Testis (tissue), 3 donors: ENCODE measurements around the gene OR2T2. TPM values are rescaled to one million over a fixed set of nuclear protein-coding genes. Genes with fewer than 3 reads are reported as not detected.
"Not testable (repeated sequence)": the region's sequence is repeated elsewhere in the genome, so short reads cannot be mapped to it uniquely, and the experiment has no call there.

ENCODE experiments used
- DNase-seq: peaks from one replicate; pipeline ENCODE4 v3.0.0-alpha.2; 2019
- H3K27ac ChIP-seq, 2 donors: fragments of 200-600 bp; sonication (generic); one replicate each; pipeline ENCODE4 v1.5.1; 2019
- H3K27me3 ChIP-seq: fragments of 200-600 bp; sonication (generic); one replicate; pipeline ENCODE4 v1.5.1; 2019
- H3K36me3 ChIP-seq: fragments of 200-600 bp; sonication (generic); one replicate; pipeline ENCODE4 v1.5.1; 2017; ENCODE audit warnings: low read depth; ENCODE audit errors: missing control alignments
- H3K4me1 ChIP-seq: fragments of 200-600 bp; sonication (generic); one replicate; pipeline ENCODE4 v1.5.1; 2019
- H3K4me3 ChIP-seq, 2 donors: fragments of 200-600 bp; sonication (generic); one replicate each; pipeline ENCODE4 v1.5.1; 2017 to 2019
- H3K9me3 ChIP-seq: fragments of 200-600 bp; sonication (generic); one replicate; pipeline ENCODE4 v1.5.1; 2017
- WGBS, 2 donors: methylation state at CpG; one replicate each; pipeline ENCODE4 v1.1.5; 2018; 5-methylcytosine and 5-hydroxymethylcytosine counted together
- intact Hi-C: fragments of 100-400 bp; cut with DNase I; formaldehyde crosslinking; loops from one replicate; pipeline ENCODE4 v1.15.1; 2023; ENCODE audit warnings: low total_unique reads
- polyA plus RNA-seq: library from polyadenylated mRNA; stranded (reverse); fragments of 350-450 nt; fragmentation: Illumina TruSeq; extraction: RNeasy Lipid Tissue Mini Kit (QIAGEN cat#74804); gene quantifications from one replicate; pipeline ENCODE4 v1.2.3, GENCODE V29; 2014; ENCODE audit warnings: low read depth, low replicate concordance; ENCODE audit not compliant: insufficient read depth
- total RNA-seq, 2 donors: library from RNA; depleted of rRNA; stranded (reverse); fragments of >200 nt; gene quantifications; one replicate each; pipeline ENCODE4 v1.2.3, GENCODE V29; 2016

The OR2T2 gene
- total and polyA plus RNA-seq, 3 donors from 2014 or later: not detected

DNA sequence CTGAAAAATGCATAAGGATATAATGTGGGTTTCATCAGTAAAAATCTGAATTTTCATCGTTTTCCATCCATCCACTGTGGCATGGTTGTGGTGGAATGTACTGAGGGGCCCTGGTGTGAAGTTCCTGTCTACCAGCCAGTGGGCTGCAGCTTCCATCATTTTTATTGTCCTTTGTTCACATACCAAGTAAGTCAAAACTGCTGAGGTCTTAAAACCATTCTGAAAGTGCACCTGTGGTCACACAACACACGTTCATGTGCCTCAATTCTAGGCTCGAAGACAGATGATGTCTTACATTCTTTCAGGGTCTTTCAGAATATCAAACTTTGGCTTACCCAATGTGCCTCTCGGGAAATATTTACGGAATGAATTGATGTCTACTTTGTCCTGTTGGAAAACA, 6.2 kb upstream of the OR2T2 start:
- H3K27ac ChIP-seq, DNase-seq, H3K9me3 ChIP-seq, H3K4me3 ChIP-seq, H3K4me1 ChIP-seq, H3K36me3 ChIP-seq, intact Hi-C loops, H3K27me3 ChIP-seq: not testable (repeated sequence)
- WGBS, 2 donors: 67 to 76% methylated on average over 5 of the region's 5 CpGs

GRCh38 chr1:248442500-248443277, 2.7 kb upstream of the OR2T2 start:
- H3K27me3 ChIP-seq, intact Hi-C loops, H3K9me3 ChIP-seq, H3K27ac ChIP-seq, H3K4me3 ChIP-seq, H3K36me3 ChIP-seq, H3K4me1 ChIP-seq, DNase-seq: not testable (repeated sequence)
- 38 to 63% methylated on average over 1 of the region's 2 CpGs for WGBS, 2 donors

GRCh38 chr1:248444603-248445002, 834 bp upstream of the OR2T2 start:
- H3K27me3 ChIP-seq, intact Hi-C loops, H3K27ac ChIP-seq, H3K4me1 ChIP-seq, DNase-seq, H3K36me3 ChIP-seq, H3K4me3 ChIP-seq, H3K9me3 ChIP-seq: not testable (repeated sequence)
- WGBS, 2 donors: 84 to 86% methylated on average over 4 of the region's 4 CpGs

- H3K4me1 ChIP-seq, H3K4me3 ChIP-seq, DNase-seq, H3K27ac ChIP-seq, H3K27me3 ChIP-seq, H3K9me3 ChIP-seq, intact Hi-C loops, H3K36me3 ChIP-seq: not testable (repeated sequence)
- no CpG with 5 or more reads among the region's 4 CpGs for WGBS, 2 donors
Measured at GRCh38 chr1:248448409-248449074, 3.1 kb downstream of the OR2T2 start.

DNA sequence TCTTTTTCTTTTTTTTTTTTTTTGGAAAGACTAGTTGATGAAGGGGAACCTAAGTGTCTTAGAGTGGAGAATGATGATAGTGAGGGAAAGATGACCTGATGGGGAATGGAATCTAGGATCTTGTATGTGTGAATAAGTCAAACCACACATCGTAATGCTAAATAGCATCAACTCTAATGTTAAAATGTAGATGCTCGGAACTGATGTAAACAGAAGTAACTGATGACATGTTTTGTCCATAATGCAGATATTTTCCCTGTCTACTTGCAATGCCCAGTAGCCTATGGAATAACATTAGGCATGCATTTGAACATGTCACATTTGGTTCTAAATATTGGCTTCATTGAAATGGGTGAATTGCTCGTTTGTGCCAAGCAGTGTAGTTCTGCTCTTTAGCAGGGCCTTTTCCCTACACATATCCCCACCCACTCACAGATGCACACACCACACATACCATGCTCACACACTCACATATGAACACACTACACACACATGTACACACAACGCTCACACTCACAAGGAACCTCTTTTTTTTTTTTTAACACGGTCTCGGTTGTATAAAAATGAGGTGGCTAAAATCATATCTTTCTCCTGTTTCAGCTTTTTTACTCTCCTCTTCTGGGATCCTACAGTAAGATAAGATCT, 4.5 kb downstream of the OR2T2 start:
- DNase-seq, H3K36me3 ChIP-seq, intact Hi-C loops: not testable (repeated sequence)

DNA sequence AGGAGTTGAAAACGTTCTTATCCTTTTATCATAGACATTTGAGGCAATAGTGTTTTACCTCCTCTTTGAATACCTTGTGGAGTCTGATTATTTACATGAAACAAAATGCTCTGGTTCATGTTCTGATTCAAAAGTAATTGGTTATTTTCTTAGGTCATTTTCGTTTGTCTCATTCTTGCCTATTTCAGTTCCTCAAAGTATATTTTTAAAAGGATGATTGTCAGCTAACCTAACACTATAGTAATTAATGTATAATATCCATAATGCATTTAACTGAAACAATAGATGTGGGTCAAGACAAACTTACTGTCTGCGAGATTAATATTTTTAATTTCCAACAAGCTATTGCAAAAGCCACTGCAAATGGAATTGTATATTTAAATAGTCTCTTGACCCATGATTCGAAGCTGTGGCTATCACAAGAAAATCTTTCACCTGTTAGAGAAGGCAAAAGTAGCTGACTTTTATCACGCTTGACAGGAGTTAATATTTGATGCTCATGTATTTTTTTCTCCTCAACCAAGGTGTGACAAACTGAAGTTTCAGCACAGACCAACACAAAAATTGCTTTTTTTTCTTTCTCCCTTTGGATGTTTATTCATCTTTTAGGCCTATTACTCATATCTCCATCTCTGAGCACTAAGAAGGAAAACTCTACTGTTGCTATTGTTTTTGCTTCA, 5.2 kb downstream of the OR2T2 start:
- WGBS, 2 donors: 44 to 53% methylated on average over 2 of the region's 5 CpGs
- H3K9me3 ChIP-seq, DNase-seq, H3K27me3 ChIP-seq, H3K27ac ChIP-seq, H3K4me1 ChIP-seq, H3K36me3 ChIP-seq, H3K4me3 ChIP-seq, intact Hi-C loops: not testable (repeated sequence)

More for the DNA sequence above, 4.5 kb downstream of the OR2T2 start:
- H3K4me1 ChIP-seq, H3K9me3 ChIP-seq, H3K4me3 ChIP-seq, H3K27ac ChIP-seq, H3K27me3 ChIP-seq: not testable (repeated sequence)
- 83 to 85% methylated on average over 5 of the region's 6 CpGs for WGBS, 2 donors

DNA sequence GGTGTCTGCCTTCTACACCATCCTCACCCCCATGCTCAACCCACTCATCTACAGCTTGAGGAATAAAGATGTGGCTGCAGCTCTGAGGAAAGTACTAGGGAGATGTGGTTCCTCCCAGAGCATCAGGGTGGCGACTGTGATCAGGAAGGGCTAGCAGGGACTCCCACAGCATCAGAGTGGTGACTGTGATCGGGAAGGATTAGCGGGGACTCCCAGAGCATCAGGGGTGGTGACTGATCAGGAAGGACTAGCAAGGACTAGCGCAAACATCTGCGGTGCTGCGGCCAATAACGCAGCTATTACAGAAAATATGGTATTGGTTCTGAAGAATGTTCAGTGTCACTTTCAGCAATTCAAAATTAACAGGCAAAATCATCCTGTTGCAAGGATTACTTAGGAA, 8.2 kb downstream of the OR2T2 start:
- H3K36me3 ChIP-seq, H3K4me3 ChIP-seq, H3K9me3 ChIP-seq, intact Hi-C loops, H3K27ac ChIP-seq, DNase-seq, H3K27me3 ChIP-seq, H3K4me1 ChIP-seq: not testable (repeated sequence)
- WGBS, 2 donors: 85 to 88% methylated on average over 7 of the region's 7 CpGs

GRCh38 chr1:248455045-248455444, 9.6 kb downstream of the OR2T2 start:
- intact Hi-C loops, H3K4me3 ChIP-seq, H3K36me3 ChIP-seq, H3K27me3 ChIP-seq, DNase-seq, H3K9me3 ChIP-seq, H3K27ac ChIP-seq, H3K4me1 ChIP-seq: not testable (repeated sequence)
- 49 to 69% methylated on average over 2 to 3 of the region's 4 CpGs for WGBS, 2 donors

- H3K27ac ChIP-seq, intact Hi-C loops, H3K4me1 ChIP-seq, H3K9me3 ChIP-seq, H3K27me3 ChIP-seq, H3K4me3 ChIP-seq, DNase-seq, H3K36me3 ChIP-seq: not testable (repeated sequence)
- WGBS, 2 donors: no CpG with 5 or more reads among the region's 2 CpGs
Measured at GRCh38 chr1:248456635-248457034, 11.2 kb downstream of the OR2T2 start.

GRCh38 chr1:248459117-248459516, 13.7 kb downstream of the OR2T2 start:
- H3K27me3 ChIP-seq, H3K4me1 ChIP-seq, H3K9me3 ChIP-seq, H3K27ac ChIP-seq, intact Hi-C loops, H3K36me3 ChIP-seq, H3K4me3 ChIP-seq, DNase-seq: not testable (repeated sequence)
- WGBS, 2 donors: 65 to 74% methylated on average over 7 of the region's 7 CpGs
